OCI-M1 (cell line): Measurements from ENCODE around the gene TLR9.

Experiments used
- DNase-seq: peaks from one replicate; lab custom pipeline; 2025; lab: John Stamatoyannopoulos, UW

TLR9 gene

DNA sequence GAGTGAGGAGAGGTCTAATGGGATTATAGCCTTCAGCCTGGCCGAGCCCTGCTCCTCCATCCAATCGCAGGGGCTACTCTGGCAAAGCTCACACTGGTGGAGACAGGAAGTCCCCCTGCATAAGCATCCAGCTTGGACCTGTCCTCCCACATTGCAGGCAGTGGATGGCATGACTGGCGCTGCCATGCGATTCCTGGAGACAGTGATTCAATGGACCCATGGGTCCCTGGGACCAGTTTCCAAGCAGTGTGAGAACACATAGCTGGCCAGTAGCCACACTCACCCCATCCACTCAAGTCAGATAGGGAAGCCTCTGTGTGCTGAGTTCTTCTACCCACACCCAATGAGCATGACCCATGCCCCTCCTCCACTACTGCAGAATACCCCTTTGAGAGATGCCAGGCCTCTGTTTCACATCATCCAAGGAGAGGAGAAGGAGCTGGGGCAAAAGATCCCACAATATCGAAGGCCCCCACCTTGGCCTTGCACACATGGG lies 53.1 kb downstream of the TLR9 start:
- no peak for DNase-seq

DNA sequence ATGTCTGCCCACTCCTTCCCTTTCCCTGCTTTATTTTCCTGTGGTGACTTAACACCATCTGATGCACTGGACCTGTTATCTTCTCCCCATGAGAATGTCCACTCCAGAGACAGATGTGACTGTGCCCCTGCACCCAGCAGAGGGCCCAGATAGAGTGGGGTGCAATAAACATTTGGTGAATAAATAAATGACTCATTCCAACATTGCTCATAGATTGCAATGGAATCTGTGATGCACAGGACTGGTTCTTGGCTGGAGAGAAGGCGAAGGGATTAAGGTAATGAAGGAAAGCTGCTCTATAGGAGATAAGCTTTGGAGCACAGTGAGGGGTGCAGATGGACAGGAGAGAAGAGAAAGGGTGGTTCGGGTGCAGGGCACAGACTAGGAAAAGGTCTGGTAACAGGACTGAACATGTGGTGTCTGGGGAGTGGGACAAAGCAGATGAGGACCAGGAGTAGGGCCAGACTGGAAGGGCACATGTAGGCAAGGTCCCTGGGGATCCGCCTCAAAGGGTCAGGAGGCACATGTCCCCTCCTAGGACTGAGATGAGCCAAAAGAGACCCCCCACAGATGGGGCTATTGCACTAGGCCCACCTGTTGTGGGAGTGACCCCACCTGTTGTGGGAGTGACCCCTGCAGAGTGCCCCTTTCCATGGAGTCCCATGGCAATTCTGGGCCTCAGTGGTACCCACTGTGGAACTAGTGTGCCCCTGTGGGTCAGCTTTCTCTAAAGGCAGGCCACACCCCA lies 53.8 kb downstream of the TLR9 start:
- no peak for DNase-seq
